GM21528 (cell line): ENCODE measurements around the gene RC3H2.
"Not testable (repeated sequence)": the region's sequence is repeated elsewhere in the genome, so short reads cannot be mapped to it uniquely, and the experiment has no call there.

Experiments used
- ATAC-seq: cut with Tn5 transposase; IDR thresholded peaks from one replicate; pipeline ENCODE4 v1.9.1; 2021; ENCODE audit warnings: mild to moderate bottlenecking, moderate library complexity; ENCODE audit not compliant: unreplicated experiment, low FRiP score

The RC3H2 gene

DNA sequence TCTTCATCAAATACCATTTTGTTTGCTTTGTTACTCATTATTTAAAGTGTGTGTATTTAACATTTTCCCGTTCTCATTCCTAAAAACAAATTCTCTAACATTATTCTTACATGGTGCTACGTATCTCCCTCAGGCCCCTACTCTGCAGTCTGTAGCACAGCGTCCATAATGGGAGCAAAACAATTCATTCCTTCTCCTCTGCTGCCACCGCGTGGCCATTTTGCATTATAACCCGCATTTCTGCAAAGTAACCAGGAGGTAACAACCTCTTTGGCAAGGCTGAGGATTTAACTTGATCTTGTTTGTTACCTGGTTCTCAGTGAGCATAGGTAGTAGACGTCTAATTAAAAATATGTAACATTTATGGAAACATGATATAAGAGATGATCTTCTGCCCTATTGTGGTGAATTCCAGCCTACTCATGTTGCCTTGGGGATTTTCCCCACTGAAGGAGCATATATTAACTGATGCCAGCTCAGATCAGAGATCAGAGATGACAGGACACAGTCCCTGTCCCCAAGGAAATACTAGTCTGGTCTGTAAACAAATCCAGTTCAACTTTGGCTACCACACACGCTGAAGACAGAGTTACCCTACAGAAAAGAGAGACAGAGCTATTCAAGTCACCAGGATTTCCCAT, 94.7 kb downstream of the RC3H2 start:
- ATAC-seq: peak; percentile 67

DNA sequence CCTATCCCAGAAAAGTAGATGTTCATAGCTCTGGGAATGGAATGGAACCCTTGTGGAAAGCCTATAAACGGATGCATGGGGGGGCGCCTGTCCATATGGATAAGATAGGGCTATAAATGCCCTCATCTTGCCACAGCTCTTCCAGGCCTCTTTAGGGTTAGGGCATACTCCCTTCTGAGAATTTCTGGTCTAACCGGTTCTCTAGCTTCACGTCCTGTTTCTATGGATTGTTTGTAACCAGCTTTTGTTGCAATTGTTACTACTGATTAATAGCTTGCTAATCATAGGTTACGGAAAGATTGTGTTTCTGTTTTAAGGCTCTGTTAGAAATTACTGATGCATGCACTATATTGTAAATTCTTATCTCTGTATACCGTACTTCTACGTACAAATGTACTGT, 95.9 kb downstream of the RC3H2 start:
- ATAC-seq: not testable (repeated sequence)

DNA sequence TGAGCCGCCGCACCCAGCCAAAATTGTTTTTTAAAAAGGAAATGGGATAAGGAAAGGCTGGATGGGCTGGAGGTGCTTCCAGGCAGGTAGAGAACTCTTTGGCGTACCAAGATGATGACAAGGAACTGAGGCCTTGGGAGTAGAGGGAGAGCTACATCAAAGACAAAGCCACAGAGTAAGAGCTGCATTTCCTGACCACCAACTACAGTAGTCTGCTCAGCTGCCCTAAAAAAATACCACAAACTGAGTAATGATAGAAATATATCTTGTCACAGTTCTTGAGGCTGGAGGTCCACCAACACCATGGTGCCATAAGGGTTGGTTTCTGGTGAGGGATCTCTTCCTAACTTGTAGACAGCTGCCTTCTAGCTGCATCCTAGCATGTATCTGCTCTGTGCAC, 97.0 kb downstream of the RC3H2 start:
- no peak for ATAC-seq

DNA sequence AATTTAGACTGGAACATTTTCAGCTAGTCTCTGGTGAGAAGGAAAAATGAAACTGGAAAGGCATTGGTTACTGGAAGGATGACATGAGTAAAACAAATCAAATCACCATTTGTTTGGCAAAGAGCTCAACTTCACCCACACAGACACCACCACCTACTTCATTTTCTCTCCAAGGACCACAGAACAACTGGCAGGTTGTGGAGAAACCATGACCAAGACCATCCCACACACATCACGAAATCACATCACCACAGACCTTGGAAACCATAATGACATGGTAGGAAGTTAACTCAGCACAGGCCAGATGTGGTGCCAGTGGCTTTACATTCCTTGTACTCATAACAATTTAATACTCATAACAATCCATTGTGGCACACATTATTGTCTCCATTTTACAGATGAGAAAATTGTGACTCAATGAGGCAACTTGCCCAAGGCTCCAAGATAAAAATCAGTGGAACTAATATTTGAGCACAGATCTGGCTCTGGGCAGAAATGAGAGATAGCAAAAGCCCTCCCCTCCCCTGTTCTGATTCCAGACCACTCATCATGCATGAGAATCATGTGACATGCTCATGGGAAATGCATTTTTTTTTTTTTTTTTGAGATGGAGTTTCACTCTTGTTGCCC, 97.8 kb downstream of the RC3H2 start:
- ATAC-seq: no peak

DNA sequence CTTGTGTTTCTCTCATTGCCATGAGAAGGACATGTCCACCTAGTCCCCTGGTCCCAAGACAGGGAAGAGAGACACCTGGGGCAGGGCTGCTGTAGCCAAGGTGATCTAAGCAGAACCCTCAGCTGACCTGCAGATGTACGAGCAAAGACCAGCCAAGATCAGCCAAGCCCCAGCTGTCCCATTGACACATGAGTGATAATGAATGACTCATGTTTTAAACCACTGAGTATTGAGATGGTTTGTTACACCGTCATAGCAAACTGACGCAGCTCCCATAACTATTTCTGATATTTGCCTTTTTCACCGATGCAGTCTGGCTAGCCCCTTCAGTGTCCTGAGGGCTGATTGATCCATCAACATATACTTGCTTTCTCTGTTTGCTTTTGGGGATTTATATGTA, 98.5 kb downstream of the RC3H2 start:
- no peak for ATAC-seq

DNA sequence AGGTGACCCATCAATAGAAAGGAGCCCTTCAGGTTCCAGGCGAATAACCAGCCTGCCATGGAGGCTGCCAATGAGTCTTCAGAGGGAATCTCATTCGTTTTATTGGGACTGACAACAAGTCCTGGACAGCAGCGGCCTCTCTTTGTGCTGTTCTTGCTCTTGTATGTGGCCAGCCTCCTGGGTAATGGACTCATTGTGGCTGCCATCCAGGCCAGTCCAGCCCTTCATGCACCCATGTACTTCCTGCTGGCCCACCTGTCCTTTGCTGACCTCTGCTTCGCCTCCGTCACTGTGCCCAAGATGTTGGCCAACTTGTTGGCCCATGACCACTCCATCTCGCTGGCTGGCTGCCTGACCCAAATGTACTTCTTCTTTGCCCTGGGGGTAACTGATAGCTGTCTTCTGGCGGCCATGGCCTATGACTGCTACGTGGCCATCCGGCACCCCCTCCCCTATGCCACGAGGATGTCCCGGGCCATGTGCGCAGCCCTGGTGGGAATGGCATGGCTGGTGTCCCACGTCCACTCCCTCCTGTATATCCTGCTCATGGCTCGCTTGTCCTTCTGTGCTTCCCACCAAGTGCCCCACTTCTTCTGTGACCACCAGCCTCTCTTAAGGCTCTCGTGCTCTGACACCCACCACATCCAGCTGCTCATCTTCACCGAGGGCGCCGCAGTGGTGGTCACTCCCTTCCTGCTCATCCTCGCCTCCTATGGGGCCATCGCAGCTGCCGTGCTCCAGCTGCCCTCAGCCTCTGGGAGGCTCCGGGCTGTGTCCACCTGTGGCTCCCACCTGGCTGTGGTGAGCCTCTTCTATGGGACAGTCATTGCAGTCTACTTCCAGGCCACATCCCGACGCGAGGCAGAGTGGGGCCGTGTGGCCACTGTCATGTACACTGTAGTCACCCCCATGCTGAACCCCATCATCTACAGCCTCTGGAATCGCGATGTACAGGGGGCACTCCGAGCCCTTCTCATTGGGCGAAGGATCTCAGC, 104.8 kb downstream of the RC3H2 start, which contains the start of gene OR1K1:
Gene OR1K1, plus strand, starts transcription at position 58 of the 995 bp plus-strand sequence. Its CDS starts 0 bp downstream, at position 58.
- ATAC-seq: no peak

DNA sequence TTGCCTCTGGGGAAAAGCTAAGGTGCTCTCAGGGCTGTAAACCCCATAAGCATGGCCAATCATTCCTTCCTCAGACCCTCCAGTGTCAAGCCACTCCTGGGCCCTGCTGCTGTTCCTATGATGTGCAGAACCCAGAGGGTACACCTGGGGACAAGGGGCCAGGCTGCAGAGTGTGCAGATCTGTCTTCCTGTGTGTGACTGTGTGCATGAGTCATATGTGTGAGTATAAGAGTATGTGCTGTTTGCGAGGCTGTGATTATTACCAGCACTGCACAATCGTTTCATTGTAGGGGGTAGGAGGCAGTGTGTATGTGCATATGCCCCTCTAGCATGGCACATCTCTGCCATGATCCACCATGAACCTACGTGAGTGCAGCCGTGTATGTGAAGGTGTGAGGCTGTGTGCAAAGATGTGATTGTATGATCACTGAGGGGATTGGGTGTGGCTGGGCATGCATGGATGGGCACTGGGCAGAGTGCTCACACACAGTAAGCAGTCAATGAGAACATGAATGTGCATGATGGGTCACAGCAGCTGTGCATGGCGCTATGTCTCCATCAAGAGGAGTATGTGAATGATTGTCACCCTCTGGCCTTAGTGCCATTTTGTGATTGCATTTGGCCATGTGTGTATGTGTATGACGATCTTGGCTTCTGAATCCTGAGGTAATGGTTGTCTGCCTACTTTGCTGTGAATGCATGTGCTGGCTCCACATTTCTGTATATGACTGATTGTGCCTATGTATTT, 107.7 kb downstream of the RC3H2 start:
- no peak for ATAC-seq
